Vagina (tissue), 2 donors: ENCODE data around the gene ACSL5. TPM values are rescaled to one million over a fixed set of nuclear protein-coding genes. Genes with fewer than 3 reads are reported as not detected.

Experiments
- DNase-seq, 2 donors: peaks; one replicate each; pipeline ENCODE4 v3.0.0-alpha.2; 2017; ENCODE audit errors: extremely low spot score in 2 of 2
- H3K27ac ChIP-seq: fragments of 200-600 bp; sonication (generic); one replicate; pipeline ENCODE4 v1.5.1; 2019
- H3K27me3 ChIP-seq: fragments of 200-600 bp; sonication (generic); one replicate; pipeline ENCODE4 v1.5.1; 2019
- H3K36me3 ChIP-seq, 2 donors: fragments of 200-600 bp; sonication (generic); one replicate each; pipeline ENCODE4 v1.5.1; 2017 to 2019
- H3K4me1 ChIP-seq: fragments of 200-600 bp; sonication (generic); one replicate; pipeline ENCODE4 v1.5.1; 2019
- H3K4me3 ChIP-seq, 2 donors: fragments of 200-600 bp; sonication (generic); 1 replicate in 1 of 2; 2 replicates in 1 of 2; pipeline ENCODE4 v1.5.1; 2016 to 2019
- H3K9me3 ChIP-seq: fragments of 200-600 bp; sonication (generic); one replicate; pipeline ENCODE4 v1.5.1; 2019
- POLR2A ChIP-seq, 2 donors: fragments of 450-650 bp; IDR thresholded peaks; one replicate each; pipeline ENCODE4 v1.6.1; 2017; ENCODE audit warnings: antibody characterized with exemption in 2 of 2, mild to moderate bottlenecking in 2 of 2, moderate library complexity in 2 of 2
- POLR2AphosphoS5 ChIP-seq, 2 donors: sonication (generic); formaldehyde crosslinking; IDR thresholded peaks; one replicate each; pipeline ENCODE4 v1.9.0; 2017; ENCODE audit warnings: antibody characterized with exemption in 2 of 2, mild to moderate bottlenecking in 2 of 2, low read depth in 1 of 2; ENCODE audit not compliant: insufficient read depth in 1 of 2
- intact Hi-C: fragments of 100-400 bp; cut with DNase I; formaldehyde crosslinking; loops from one replicate; pipeline ENCODE4 v1.15.1; 2023
- total RNA-seq: library from RNA; depleted of rRNA; stranded (reverse); fragments of >200 nt; gene quantifications from one replicate; pipeline ENCODE4 v1.2.3, GENCODE V29; 2016
- TF ChIP-seq, protein P1 (sequence below), 3 experiments: fragments of 450-650 bp in 2 of 3; fragments of 200-600 bp in 1 of 3; sonication (generic) in 1 of 3; IDR thresholded peaks; one replicate each; pipeline ENCODE4 v1.5.1; 2017 to 2019; ENCODE audit warnings: antibody characterized with exemption in 3 of 3, mild to moderate bottlenecking in 2 of 3, moderate library complexity in 2 of 3

Gene ACSL5
- total RNA-seq, 1 donor from 2014 or later = 8.3 TPM

DNA sequence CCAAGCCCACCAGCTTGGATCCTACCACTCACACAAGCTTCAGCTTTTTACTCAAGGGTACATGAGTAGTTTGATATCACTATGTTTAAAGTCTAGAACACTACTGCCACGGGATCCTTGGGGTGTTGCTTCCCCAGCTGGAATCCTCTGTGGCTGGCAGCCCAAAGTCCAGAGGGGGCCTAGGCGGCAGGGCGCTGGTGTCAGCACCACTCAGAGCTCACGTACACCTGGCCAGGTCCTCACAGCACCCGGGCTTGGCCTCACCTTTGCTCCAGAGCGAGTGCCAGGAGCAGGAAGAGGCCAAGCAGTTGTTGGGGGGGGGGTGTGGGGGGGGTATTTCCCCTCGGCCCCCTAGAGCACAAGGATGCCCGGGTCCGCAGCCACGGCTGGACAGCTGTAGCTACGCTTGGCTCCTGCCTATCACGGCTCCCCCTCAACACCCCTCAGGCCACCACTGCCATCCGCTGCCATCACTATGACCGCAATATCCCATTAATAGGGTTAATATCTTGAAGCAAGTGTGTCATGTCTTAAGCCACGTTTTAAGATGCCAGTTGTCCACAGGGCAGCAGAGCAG lies 55.8 kb downstream of the ACSL5 start:
- H3K36me3 ChIP-seq = peaks cover 0 to 55% of the 10 kb centered on the region in 2 donors

DNA sequence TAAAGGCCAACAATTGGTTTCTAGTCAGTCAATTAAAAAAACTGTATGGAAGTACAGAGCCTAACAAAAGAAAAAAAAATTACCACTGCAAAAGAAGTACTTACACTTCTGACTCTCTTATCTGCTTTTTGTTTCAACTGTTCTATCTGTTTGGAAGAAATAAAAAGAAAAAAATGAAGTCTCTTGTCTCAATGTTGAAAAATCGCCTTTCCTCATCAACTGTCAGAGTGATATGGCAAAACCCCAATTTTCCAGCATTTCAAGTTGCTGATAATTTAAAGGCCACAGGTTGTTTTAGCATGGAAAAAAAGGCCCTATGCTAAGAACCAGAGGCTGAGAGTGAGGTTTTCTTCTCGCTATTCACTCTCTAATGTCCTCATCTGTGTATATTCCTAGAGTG lies 59.2 kb downstream of the ACSL5 start:
- no peaks in the 10 kb centered on the region for H3K9me3 ChIP-seq
- peaks cover 0 to 81% of the 10 kb centered on the region in 2 donors for H3K36me3 ChIP-seq
- H3K27me3 ChIP-seq = no peaks in the 10 kb centered on the region
- no peak overlapping the region for H3K4me3 ChIP-seq
- TF ChIP-seq POLR2AphosphoS5 (IDR thresholded peaks at IDR 0.05; ENCODE audit: insufficient read depth in 1 of 2, low read depth in 1 of 2) = no peak
- no peak for TF ChIP-seq POLR2A (IDR thresholded peaks at IDR 0.05)
- TF ChIP-seq, protein P1, sequence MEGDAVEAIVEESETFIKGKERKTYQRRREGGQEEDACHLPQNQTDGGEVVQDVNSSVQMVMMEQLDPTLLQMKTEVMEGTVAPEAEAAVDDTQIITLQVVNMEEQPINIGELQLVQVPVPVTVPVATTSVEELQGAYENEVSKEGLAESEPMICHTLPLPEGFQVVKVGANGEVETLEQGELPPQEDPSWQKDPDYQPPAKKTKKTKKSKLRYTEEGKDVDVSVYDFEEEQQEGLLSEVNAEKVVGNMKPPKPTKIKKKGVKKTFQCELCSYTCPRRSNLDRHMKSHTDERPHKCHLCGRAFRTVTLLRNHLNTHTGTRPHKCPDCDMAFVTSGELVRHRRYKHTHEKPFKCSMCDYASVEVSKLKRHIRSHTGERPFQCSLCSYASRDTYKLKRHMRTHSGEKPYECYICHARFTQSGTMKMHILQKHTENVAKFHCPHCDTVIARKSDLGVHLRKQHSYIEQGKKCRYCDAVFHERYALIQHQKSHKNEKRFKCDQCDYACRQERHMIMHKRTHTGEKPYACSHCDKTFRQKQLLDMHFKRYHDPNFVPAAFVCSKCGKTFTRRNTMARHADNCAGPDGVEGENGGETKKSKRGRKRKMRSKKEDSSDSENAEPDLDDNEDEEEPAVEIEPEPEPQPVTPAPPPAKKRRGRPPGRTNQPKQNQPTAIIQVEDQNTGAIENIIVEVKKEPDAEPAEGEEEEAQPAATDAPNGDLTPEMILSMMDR (IDR thresholded peaks at IDR 0.05) = no peak
- no peak for DNase-seq
- no peaks in the 10 kb centered on the region for H3K4me1 ChIP-seq
- intact Hi-C loops = no loop called here
- H3K27ac ChIP-seq = no peak overlapping the region

More for the DNA sequence above, 55.8 kb downstream of the ACSL5 start:
- Histone ChIP-seq H3K4me3 (no peak overlapping the region), H3K9me3 (no peaks in the 10 kb centered on the region), H3K4me1 (no peaks in the 10 kb centered on the region), H3K27me3 (no peaks in the 10 kb centered on the region), H3K27ac (no peak overlapping the region)
- no peak for TF ChIP-seq POLR2AphosphoS5 (IDR thresholded peaks at IDR 0.05; ENCODE audit: insufficient read depth in 1 of 2, low read depth in 1 of 2)
- no peak for DNase-seq
- intact Hi-C loops = no loop called here

DNA sequence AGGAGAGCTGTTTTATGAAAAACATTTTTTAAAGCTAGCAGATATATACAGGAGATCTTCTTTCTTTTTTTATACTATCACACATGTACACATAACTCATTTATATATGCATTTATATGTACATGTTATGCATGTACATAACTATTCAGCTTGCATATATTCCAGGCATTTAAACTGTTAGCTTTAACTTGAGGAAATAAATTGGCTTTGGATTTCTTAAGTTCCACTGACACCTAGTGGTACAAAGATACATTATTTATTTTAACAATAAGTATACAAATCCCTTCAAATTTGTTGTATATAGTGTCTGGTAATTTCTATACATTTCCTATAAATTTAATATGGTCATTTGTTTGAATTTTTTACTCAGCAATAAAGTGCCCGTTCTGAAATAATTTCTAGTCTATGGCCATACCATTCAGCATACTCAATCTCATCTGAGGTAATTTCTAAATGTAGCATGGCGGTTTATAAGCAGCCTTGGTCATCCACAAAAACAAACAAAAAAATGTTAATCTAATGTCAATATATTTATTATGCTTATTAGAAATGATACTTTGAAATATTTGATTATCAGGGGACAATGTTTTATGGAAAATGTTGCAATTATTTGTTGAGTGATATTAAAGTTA lies 61.2 kb downstream of the ACSL5 start:
- no peak for TF ChIP-seq POLR2A (IDR thresholded peaks at IDR 0.05)
- no peak for TF ChIP-seq POLR2AphosphoS5 (IDR thresholded peaks at IDR 0.05; ENCODE audit: insufficient read depth in 1 of 2, low read depth in 1 of 2)
- Histone ChIP-seq H3K4me1 (no peaks in the 10 kb centered on the region), H3K27me3 (no peaks in the 10 kb centered on the region), H3K27ac (no peak overlapping the region), H3K9me3 (no peaks in the 10 kb centered on the region), H3K36me3 (peaks cover 0 to 83% of the 10 kb centered on the region in 2 donors), H3K4me3 (no peak overlapping the region)
- no peak for DNase-seq
- intact Hi-C loops = no loop called here

DNA sequence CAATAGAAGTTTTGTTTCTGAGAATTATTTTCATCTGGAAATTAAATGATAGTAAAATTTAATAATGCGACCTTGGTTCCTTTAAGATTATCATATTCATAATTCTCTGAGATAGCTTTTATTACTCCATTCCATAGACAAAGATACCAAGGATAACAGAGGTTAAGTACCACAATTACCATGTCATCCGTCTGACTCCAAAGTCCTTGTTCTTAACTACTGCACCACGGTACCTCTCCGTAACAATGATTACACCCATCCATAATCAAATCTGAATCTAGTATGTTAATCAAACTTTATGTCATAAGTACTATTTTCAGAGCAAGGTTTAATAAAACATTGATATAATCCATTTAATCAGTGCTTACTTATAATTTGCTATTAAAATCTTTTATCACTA lies 64.4 kb downstream of the ACSL5 start:
- Histone ChIP-seq H3K36me3 (peaks cover 0 to 74% of the 10 kb centered on the region in 2 donors), H3K9me3 (no peaks in the 10 kb centered on the region)

DNA sequence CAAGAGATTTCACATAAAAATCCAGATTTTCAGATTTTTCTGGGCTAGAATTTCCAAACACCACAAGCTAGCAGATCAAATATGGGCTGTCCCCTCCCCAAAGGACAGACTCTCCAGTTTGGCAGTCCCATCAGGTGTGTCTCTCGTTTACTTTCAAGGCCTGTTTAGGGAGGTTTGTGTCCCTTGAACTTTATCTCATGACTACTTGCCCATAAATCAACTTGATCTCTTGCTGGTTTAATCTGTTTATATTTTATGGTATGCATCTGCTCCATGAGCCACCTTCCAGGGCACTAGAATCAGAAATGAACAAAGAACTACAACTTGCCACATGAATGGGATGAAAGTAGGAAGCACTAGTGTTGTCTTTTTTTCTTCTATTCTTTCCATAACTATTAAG lies 67.6 kb downstream of the ACSL5 start:
- H3K36me3 ChIP-seq = peaks cover 0 to 50% of the 10 kb centered on the region in 2 donors
- H3K27me3 ChIP-seq = no peaks in the 10 kb centered on the region
- no peaks in the 10 kb centered on the region for H3K9me3 ChIP-seq
- H3K27ac ChIP-seq = no peak overlapping the region
- DNase-seq = no peak
- intact Hi-C loops = no loop called here
- TF ChIP-seq POLR2A (IDR thresholded peaks at IDR 0.05) (no peak), POLR2AphosphoS5 (IDR thresholded peaks at IDR 0.05; ENCODE audit: insufficient read depth in 1 of 2, low read depth in 1 of 2) (no peak)
- TF ChIP-seq, protein P1 (IDR thresholded peaks at IDR 0.05) = no peak
- H3K4me3 ChIP-seq = no peak overlapping the region
- H3K4me1 ChIP-seq = peaks cover 14% of the 10 kb centered on the region

More for the DNA sequence above, 64.4 kb downstream of the ACSL5 start:
- TF ChIP-seq, protein P1 (IDR thresholded peaks at IDR 0.05) = no peak
- TF ChIP-seq POLR2AphosphoS5 (IDR thresholded peaks at IDR 0.05; ENCODE audit: insufficient read depth in 1 of 2, low read depth in 1 of 2) = no peak
- no peak for TF ChIP-seq POLR2A (IDR thresholded peaks at IDR 0.05)
- intact Hi-C loops = no loop called here
- no peak for DNase-seq
- no peaks in the 10 kb centered on the region for H3K4me1 ChIP-seq
- H3K27me3 ChIP-seq = no peaks in the 10 kb centered on the region
- H3K27ac ChIP-seq = no peak overlapping the region
- H3K4me3 ChIP-seq = no peak overlapping the region

DNA sequence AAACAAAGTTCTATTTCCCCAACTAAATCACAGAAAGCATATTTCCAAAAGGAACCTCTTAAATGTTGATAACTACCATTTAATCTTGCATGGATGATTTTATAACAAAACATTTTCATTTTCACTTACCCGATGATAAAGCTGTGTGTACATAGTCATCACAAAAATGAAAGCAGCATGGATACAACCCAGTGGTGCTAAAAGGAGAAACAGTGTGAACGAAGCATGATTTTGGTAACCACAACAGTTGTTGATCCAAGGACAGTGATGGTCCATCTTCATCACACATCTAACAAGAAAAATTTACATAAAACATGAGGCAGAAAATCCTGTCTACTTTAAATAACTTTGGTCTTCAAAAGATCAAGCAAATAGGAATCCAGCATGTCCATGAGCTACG lies 68.1 kb downstream of the ACSL5 start:
- Histone ChIP-seq H3K4me1 (peaks cover 14% of the 10 kb centered on the region), H3K4me3 (no peak overlapping the region), H3K27ac (no peak overlapping the region), H3K36me3 (peaks cover 0 to 44% of the 10 kb centered on the region in 2 donors), H3K9me3 (no peaks in the 10 kb centered on the region), H3K27me3 (no peaks in the 10 kb centered on the region)
- TF ChIP-seq POLR2AphosphoS5 (IDR thresholded peaks at IDR 0.05; ENCODE audit: insufficient read depth in 1 of 2, low read depth in 1 of 2) = no peak
- TF ChIP-seq, protein P1 (IDR thresholded peaks at IDR 0.05) = no peak
- no peak for TF ChIP-seq POLR2A (IDR thresholded peaks at IDR 0.05)
- DNase-seq = no peak
- intact Hi-C loops = no loop called here
